GM19455 (cell line): ENCODE data around the gene EFNA3.
"Not testable (repeated sequence)": the region's sequence is repeated elsewhere in the genome, so short reads cannot be mapped to it uniquely, and the experiment has no call there.

Experiments used
- ATAC-seq: cut with Tn5 transposase; IDR thresholded peaks from one replicate; pipeline ENCODE4 v1.9.1; 2021; ENCODE audit not compliant: unreplicated experiment

The EFNA3 gene

GRCh38 chr1:155108296-155108695 lies 29.7 kb downstream of the EFNA3 start:
- ATAC-seq, result no peak

DNA sequence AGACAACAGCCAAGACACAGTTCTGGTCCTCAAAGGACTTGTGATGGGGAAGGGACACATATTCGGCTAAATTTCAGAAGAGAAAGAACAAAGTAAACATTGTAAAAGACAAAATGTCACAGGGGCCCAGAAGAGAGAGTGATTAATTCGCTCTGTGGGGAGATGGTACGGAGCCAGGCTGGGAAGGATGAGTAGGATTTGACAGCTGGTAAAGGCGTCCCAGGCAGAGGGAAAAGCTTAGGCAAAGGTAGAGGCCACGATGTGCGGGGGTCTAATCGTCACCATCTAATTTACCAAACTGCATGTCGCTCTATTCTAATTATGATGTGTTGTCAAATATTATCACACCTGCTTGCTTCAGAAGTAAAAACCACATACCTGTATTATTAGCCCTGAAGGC lies 31.7 kb downstream of the EFNA3 start:
- ATAC-seq, result no peak

DNA sequence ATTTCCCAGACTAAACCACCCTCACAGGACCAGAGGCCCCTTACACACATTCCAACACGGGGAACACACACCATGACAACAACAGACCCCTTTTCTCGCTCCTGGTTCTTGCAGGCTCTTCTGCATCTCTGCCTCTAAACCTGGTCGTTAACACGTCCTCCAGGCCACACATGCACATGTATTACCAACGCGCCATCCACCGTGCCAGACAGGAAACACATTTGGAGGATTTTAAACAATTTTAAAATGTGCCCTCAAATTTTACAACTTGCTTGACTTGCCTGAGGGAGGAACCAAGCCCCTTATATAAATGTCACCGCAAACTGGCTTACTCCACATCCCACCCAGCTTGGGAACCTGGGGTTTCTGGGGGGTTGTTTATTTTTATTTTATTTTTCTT lies 32.2 kb downstream of the EFNA3 start:
- ATAC-seq, result no peak

DNA sequence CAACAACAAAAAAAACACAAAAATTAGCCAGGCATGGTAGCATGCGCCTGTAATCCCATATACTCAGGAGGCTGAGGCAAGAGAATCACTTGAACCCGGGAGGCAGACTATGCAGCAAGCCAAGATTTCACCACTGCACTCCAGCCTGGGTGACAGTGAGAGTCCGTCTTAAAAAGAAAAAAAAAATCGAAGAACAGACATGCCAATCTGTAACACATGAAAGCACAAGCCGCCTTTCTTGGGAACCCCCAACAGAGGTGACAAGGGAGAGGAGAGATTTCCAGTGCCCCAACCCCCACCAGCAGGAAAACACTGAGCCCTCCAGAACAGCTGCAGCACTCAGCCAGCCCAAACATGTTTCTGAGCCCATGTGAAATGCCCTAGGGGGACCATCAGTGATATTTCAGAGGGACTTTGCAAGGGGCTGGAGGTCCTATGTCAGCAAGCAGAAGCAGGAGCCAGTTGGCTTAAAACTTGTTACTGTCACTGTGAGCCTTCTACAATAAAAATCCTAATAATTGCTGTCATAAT lies 34.9 kb downstream of the EFNA3 start:
- no peak for ATAC-seq

DNA sequence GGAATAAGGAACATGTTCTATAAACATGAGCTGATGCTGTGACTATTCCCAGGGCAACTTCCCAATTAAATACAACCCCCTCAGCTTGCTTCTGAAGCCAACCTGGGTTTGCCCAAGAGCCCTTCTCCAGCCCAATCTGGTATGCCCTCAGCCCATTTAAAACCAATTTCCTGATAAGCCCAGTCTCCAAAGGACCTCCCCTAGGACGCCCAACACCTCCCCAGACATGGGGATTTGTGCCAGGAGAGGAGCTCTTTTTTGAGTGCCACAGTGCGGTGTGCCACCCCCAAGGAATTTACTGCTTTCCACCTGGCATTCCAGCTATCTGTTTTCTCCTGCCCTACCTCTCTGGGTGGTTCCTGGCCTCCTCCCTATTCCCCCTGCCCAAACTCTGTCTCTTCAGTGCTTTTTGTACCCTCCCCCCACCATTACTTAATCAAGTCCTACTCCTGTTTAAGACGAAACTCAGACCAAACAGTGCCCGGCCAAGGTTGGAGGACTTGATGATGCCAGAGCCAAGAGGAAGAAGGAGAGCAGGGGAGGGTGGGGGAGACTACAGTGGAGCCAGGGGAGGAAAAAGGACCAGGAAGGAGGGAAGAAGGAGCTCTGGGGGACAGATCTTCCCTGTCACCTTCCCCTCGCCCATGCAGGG lies 37.6 kb downstream of the EFNA3 start:
- ATAC-seq, result no peak

- no peak for ATAC-seq
Measured at GRCh38 chr1:155117610-155118009, 39.0 kb downstream of the EFNA3 start.

- ATAC-seq, result not testable (repeated sequence)
Measured at GRCh38 chr1:155118090-155118489, 39.5 kb downstream of the EFNA3 start.

- no peak for ATAC-seq
Measured at GRCh38 chr1:155120253-155120652, 41.6 kb downstream of the EFNA3 start.

DNA sequence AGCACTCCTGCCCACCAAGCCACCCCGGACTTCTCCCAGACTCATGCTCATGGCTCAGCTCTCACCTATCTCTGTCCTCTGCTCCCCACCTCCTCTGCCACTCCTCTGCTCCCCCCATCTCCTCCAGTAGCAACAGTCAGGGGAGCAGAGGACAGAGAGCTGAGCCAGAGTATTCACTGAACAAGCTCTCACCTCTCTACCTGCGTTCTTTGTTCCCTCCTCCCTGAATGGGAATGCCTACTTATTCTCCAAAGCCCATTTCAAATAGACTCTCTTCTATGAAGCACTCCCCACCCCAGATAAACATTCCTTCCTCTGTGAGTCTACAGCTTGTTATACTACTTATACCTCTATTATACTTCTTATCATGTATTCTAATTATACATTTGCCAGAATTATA lies 42.6 kb downstream of the EFNA3 start:
- no peak for ATAC-seq

GRCh38 chr1:155122308-155122707 lies 43.7 kb downstream of the EFNA3 start:
- no peak for ATAC-seq

GRCh38 chr1:155123801-155124200 lies 45.2 kb downstream of the EFNA3 start:
- no peak for ATAC-seq

DNA sequence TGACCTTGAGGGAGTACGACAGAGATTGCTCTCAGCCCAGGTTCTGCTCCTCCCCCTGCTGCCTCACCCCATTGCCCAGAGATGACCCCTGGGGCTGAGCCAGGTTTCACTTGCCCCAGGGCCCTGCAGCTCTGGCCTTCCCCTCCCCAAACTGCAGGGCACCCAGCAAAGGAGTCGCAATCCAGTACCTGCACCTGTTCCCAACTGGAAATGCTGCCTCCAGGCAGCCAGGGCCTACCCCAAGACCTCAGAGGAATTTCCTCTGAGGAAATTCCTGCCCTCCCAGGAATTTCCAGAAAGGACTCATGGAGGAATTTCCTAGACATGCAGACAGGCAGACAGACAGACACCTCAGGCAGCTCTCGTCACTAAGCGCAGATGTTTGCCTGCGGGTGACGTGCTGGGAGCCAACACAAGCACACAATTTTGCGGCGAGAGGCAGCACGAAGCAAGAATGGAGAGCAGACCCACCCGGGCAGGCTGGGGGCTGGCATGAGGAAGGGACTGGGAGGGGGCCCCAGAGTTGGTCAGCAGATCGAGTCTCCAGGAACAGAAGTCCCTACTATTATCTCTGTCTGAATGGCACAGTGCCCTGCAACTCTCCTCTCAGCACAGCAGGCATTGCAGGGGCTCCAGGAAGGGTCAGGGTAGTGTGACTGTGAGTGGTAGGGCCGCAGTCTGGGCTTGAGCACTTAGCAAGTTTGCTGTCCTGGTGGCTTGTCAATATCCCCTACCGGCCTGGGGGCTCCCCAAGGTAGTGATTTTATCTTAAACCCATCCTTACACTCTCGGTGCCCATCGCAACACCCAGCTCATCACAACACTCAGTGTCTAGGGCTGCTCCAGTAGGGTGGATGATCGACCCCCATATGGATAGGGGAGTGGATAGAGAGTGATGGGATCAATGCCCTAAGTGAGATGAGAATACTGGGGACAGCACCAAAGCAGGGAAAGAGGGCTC lies 46.1 kb downstream of the EFNA3 start:
- ATAC-seq, result no peak

DNA sequence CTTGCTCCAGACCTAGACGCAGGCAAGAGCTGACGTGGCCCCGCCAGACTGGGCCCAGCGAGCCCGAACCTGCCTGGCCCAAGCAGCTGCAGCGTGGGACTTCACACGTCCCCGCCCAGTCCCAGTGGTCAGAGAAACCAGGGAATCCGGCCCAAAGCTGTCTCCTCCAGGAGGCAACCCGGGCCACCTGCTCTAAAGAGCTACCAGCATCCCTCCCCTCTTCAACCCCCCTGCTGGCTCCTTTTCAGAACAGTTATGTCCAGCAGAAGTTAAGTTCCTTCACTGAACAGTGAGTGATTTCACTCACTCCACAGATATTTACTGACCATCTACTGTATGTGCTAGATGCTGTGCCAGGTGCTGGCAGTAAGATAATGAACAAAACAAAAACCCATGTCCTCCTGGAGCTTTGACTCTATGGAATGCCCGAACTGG lies 46.9 kb downstream of the EFNA3 start:
- ATAC-seq, result no peak

GRCh38 chr1:155125946-155126555 lies 47.4 kb downstream of the EFNA3 start:
- no peak for ATAC-seq

GRCh38 chr1:155126556-155127104 lies 48.0 kb downstream of the EFNA3 start:
- ATAC-seq, result no peak

DNA sequence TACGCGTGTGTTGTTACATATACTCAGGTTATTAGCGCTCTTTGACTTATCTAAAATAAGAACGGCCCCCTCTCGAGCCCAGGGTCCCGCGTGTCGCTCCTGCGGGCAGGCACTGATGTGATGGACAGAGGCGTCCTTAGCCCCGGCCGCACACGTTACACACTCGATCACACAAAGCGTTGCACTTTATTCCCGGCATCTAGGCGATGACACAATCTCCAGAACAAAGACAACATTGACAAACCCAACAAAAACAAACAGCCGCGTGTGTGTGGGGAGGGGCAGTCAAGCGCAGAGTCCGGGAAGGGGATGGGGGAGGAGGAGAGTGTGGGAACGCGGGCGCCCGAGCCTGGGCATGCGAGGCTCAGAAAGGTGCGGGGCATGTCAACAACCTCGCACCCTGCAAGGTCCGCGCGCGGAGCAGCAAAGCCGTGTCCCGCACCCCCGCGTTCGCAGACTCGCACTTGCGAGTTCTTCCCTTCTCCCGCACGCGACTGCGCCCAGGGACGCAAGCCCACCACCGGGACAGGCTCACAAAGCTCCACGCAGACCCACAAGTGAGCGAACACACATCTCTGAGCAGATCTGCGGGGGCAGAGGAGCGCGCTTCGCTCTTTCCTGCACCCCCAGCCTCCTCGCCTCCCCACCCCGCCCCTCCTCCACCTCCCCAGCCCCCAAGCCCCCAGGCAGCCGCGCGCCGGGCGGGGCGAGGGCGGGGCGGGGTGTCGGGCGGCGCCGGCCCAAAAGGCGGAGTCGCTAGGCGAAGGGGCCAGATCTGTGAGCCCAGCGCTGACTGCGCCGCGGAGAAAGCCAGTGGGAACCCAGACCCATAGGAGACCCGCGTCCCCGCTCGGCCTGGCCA lies 48.7 kb downstream of the EFNA3 start, which contains the start of gene EFNA1:
Gene EFNA1, plus strand, starts transcription at position 772 of the 862 bp plus-strand sequence. CDS start 102 bp downstream, outside the sequence.
- ATAC-seq, result no peak

GRCh38 chr1:155127967-155128754 lies 49.5 kb downstream of the EFNA3 start:
- no peak for ATAC-seq

- no peak for ATAC-seq
Measured at GRCh38 chr1:155128755-155129473, 50.3 kb downstream of the EFNA3 start.
